Activated T-helper 17 cell treated with anti-CD3 and anti-CD28 coated beads, Interleukin-2, amount 50 U/mL, for 72 hours (primary cell): ENCODE measurements around the gene PPM1N. TPM values are rescaled to one million over a fixed set of nuclear protein-coding genes. Genes with fewer than 3 reads are reported as not detected.

Experiments
- ATAC-seq: fragments of 150-1000 bp; cut with Tn5 transposase; replicated peaks from 2 replicates; pipeline ENCODE4 v1.10.0; 2021; ENCODE audit warnings: mild to moderate bottlenecking, moderate library complexity
- H3K27ac Mint-ChIP-seq: one replicate; pipeline ENCODE4 v1.8.0; 2022; ENCODE audit warnings: mixed read lengths
- H3K27me3 Mint-ChIP-seq: one replicate; pipeline ENCODE4 v1.8.0; 2022; ENCODE audit warnings: mixed read lengths
- H3K36me3 Mint-ChIP-seq: one replicate; pipeline ENCODE4 v1.8.0; 2022; ENCODE audit warnings: low read depth, mild to moderate bottlenecking, mixed read lengths
- H3K4me1 Mint-ChIP-seq: one replicate; pipeline ENCODE4 v1.8.0; 2022; ENCODE audit warnings: mixed read lengths
- H3K4me3 Mint-ChIP-seq: one replicate; pipeline ENCODE4 v1.8.0; 2022; ENCODE audit warnings: mild to moderate bottlenecking, mixed read lengths
- H3K9me3 Mint-ChIP-seq: one replicate; pipeline ENCODE4 v1.8.0; 2022; ENCODE audit warnings: mixed read lengths
- total RNA-seq, 2 donors: library from RNA; stranded (reverse); gene quantifications; one replicate each; pipeline ENCODE4 v1.2.3, GENCODE V29; 2022

The PPM1N gene
- 1 to 10 TPM; 4.3 to 5.2 TPM for total RNA-seq

GRCh38 chr19:45498411-45499195 lies at the start of gene PPM1N:
TSS of gene PPM1N (plus strand) at chr19:45498443. CDS start at chr19:45498473, 30 bp downstream.
- H3K4me1 Mint-ChIP-seq = peaks cover 25% of the 10 kb centered on the region
- no peaks in the 10 kb centered on the region for H3K36me3 Mint-ChIP-seq
- H3K27ac Mint-ChIP-seq = peak within 1 kb of the TSS; percentile 60
- H3K27me3 Mint-ChIP-seq = peaks cover 7% of the 10 kb centered on the region
- H3K4me3 Mint-ChIP-seq = peak within 1 kb of the TSS; percentile 87
- H3K9me3 Mint-ChIP-seq = no peaks in the 10 kb centered on the region
- ATAC-seq = peak; percentile 30

- Mint-ChIP-seq H3K4me3 (peak overlapping the region; percentile 86), H3K4me1 (peaks cover 46% of the 10 kb centered on the region), H3K36me3 (peaks cover 18% of the 10 kb centered on the region), H3K27me3 (no peaks in the 10 kb centered on the region), H3K27ac (peak overlapping the region; percentile 98), H3K9me3 (no peaks in the 10 kb centered on the region)
- ATAC-seq = no peak
Observed at GRCh38 chr19:45448887-45449299, 49.4 kb upstream of the PPM1N start.

GRCh38 chr19:45450012-45450333 lies 48.3 kb upstream of the PPM1N start:
- Mint-ChIP-seq H3K4me1 (peaks cover 38% of the 10 kb centered on the region), H3K4me3 (peak overlapping the region; percentile 86), H3K27me3 (no peaks in the 10 kb centered on the region), H3K36me3 (peaks cover 18% of the 10 kb centered on the region), H3K9me3 (no peaks in the 10 kb centered on the region), H3K27ac (peak overlapping the region; percentile 98)
- ATAC-seq = peak; percentile 20

GRCh38 chr19:45451131-45451849 lies 47.0 kb upstream of the PPM1N start:
- Mint-ChIP-seq H3K9me3 (no peaks in the 10 kb centered on the region), H3K4me1 (peaks cover 36% of the 10 kb centered on the region), H3K27ac (peak overlapping the region; percentile 98), H3K27me3 (no peaks in the 10 kb centered on the region), H3K36me3 (peaks cover 18% of the 10 kb centered on the region), H3K4me3 (peak overlapping the region; percentile 86)
- peak; percentile 65 for ATAC-seq

GRCh38 chr19:45451850-45452387 lies 46.3 kb upstream of the PPM1N start:
- Mint-ChIP-seq H3K4me3 (peak overlapping the region; percentile 86), H3K27ac (peak overlapping the region; percentile 98), H3K27me3 (no peaks in the 10 kb centered on the region), H3K4me1 (peaks cover 33% of the 10 kb centered on the region), H3K36me3 (peaks cover 18% of the 10 kb centered on the region), H3K9me3 (no peaks in the 10 kb centered on the region)
- no peak for ATAC-seq

- no peaks in the 10 kb centered on the region for H3K27me3 Mint-ChIP-seq
- H3K4me1 Mint-ChIP-seq = peaks cover 20% of the 10 kb centered on the region
- peak overlapping the region; percentile 68 for H3K4me3 Mint-ChIP-seq
- peak; percentile 87 for ATAC-seq
- no peaks in the 10 kb centered on the region for H3K9me3 Mint-ChIP-seq
- peak overlapping the region; percentile 81 for H3K27ac Mint-ChIP-seq
- H3K36me3 Mint-ChIP-seq = peaks cover 10% of the 10 kb centered on the region
Observed at GRCh38 chr19:45455707-45456499, 42.3 kb upstream of the PPM1N start.

GRCh38 chr19:45456500-45456815 lies 41.8 kb upstream of the PPM1N start:
- peak overlapping the region; percentile 81 for H3K27ac Mint-ChIP-seq
- peaks cover 15% of the 10 kb centered on the region for H3K4me1 Mint-ChIP-seq
- no peaks in the 10 kb centered on the region for H3K9me3 Mint-ChIP-seq
- H3K27me3 Mint-ChIP-seq = no peaks in the 10 kb centered on the region
- peaks cover 5% of the 10 kb centered on the region for H3K36me3 Mint-ChIP-seq
- ATAC-seq = no peak
- H3K4me3 Mint-ChIP-seq = peak overlapping the region; percentile 68

GRCh38 chr19:45457776-45458175 lies 40.5 kb upstream of the PPM1N start:
- Mint-ChIP-seq H3K27me3 (no peaks in the 10 kb centered on the region), H3K4me1 (peaks cover 7% of the 10 kb centered on the region), H3K9me3 (no peaks in the 10 kb centered on the region), H3K4me3 (no peak overlapping the region), H3K27ac (no peak overlapping the region), H3K36me3 (no peaks in the 10 kb centered on the region)
- ATAC-seq = no peak

- Mint-ChIP-seq H3K36me3 (no peaks in the 10 kb centered on the region), H3K27ac (no peak overlapping the region), H3K4me1 (peaks cover 1% of the 10 kb centered on the region), H3K27me3 (no peaks in the 10 kb centered on the region), H3K4me3 (no peak overlapping the region), H3K9me3 (no peaks in the 10 kb centered on the region)
- ATAC-seq = no peak
Observed at GRCh38 chr19:45460807-45461347, 37.4 kb upstream of the PPM1N start.

- Mint-ChIP-seq H3K27me3 (no peaks in the 10 kb centered on the region), H3K27ac (no peak overlapping the region), H3K36me3 (no peaks in the 10 kb centered on the region), H3K9me3 (no peaks in the 10 kb centered on the region), H3K4me3 (no peak overlapping the region), H3K4me1 (peaks cover 2% of the 10 kb centered on the region)
- ATAC-seq = no peak
Observed at GRCh38 chr19:45462174-45462573, 36.1 kb upstream of the PPM1N start.

GRCh38 chr19:45463241-45463640 lies 35.0 kb upstream of the PPM1N start:
- H3K36me3 Mint-ChIP-seq = peaks cover 8% of the 10 kb centered on the region
- H3K9me3 Mint-ChIP-seq = no peaks in the 10 kb centered on the region
- H3K27me3 Mint-ChIP-seq = no peaks in the 10 kb centered on the region
- peaks cover 3% of the 10 kb centered on the region for H3K4me1 Mint-ChIP-seq
- no peak for ATAC-seq
- no peak overlapping the region for H3K4me3 Mint-ChIP-seq
- no peak overlapping the region for H3K27ac Mint-ChIP-seq

GRCh38 chr19:45464274-45464673 lies 34.0 kb upstream of the PPM1N start:
- H3K4me1 Mint-ChIP-seq = peaks cover 3% of the 10 kb centered on the region
- peaks cover 17% of the 10 kb centered on the region for H3K36me3 Mint-ChIP-seq
- H3K27me3 Mint-ChIP-seq = no peaks in the 10 kb centered on the region
- H3K9me3 Mint-ChIP-seq = no peaks in the 10 kb centered on the region
- ATAC-seq = no peak
- H3K27ac Mint-ChIP-seq = no peak overlapping the region
- H3K4me3 Mint-ChIP-seq = no peak overlapping the region

GRCh38 chr19:45464852-45465441 lies 33.3 kb upstream of the PPM1N start:
- ATAC-seq = no peak
- Mint-ChIP-seq H3K4me1 (peaks cover 3% of the 10 kb centered on the region), H3K27ac (no peak overlapping the region), H3K36me3 (peaks cover 23% of the 10 kb centered on the region), H3K4me3 (no peak overlapping the region), H3K27me3 (no peaks in the 10 kb centered on the region), H3K9me3 (no peaks in the 10 kb centered on the region)

GRCh38 chr19:45467115-45467455 lies 31.2 kb upstream of the PPM1N start:
- Mint-ChIP-seq H3K4me3 (peak overlapping the region; percentile 89), H3K9me3 (no peaks in the 10 kb centered on the region), H3K27ac (peak overlapping the region; percentile 96), H3K36me3 (peaks cover 45% of the 10 kb centered on the region), H3K4me1 (peaks cover 7% of the 10 kb centered on the region), H3K27me3 (no peaks in the 10 kb centered on the region)
- ATAC-seq = no peak
